Tibial nerve (tissue), 3 donors: Measurements from ENCODE around the gene LAMB2.

Experiments used
- POLR2A ChIP-seq, 2 donors: fragments of 450-650 bp; IDR thresholded peaks; one replicate each; pipeline ENCODE4 v1.6.1; 2017; ENCODE audit warnings: antibody characterized with exemption in 2 of 2, mild to moderate bottlenecking in 2 of 2, moderate library complexity in 2 of 2
- TF ChIP-seq, protein P1 (sequence below), 5 experiments: fragments of 200-600 bp in 3 of 5; fragments of 450-650 bp in 2 of 5; sonication (generic) in 3 of 5; IDR thresholded peaks; one replicate each; pipeline ENCODE4 v1.5.1; 2016 to 2019; ENCODE audit warnings: antibody characterized with exemption in 5 of 5, mild to moderate bottlenecking in 3 of 5, moderate library complexity in 2 of 5

DNA sequence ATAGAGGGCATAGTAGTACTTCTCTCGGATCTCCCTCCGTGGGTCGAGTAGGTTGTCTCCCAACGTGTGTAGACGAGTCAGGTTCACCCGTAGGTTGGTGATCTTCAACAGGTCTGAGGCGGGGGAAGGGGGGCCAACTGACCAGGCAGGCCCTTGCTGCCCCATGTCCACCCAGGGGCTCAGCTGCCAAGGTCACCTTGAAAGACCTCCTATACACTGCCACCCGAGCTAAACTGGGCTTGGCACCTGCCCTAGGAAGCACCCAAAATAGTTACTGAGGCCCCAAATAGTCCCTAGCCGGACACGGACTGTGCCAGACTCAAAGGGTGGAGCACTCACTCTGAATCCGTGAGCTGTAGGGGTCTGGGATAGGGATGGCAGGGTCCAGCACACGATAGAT lies 1.8 kb downstream of the LAMB2 start:
- TF ChIP-seq, protein P1, sequence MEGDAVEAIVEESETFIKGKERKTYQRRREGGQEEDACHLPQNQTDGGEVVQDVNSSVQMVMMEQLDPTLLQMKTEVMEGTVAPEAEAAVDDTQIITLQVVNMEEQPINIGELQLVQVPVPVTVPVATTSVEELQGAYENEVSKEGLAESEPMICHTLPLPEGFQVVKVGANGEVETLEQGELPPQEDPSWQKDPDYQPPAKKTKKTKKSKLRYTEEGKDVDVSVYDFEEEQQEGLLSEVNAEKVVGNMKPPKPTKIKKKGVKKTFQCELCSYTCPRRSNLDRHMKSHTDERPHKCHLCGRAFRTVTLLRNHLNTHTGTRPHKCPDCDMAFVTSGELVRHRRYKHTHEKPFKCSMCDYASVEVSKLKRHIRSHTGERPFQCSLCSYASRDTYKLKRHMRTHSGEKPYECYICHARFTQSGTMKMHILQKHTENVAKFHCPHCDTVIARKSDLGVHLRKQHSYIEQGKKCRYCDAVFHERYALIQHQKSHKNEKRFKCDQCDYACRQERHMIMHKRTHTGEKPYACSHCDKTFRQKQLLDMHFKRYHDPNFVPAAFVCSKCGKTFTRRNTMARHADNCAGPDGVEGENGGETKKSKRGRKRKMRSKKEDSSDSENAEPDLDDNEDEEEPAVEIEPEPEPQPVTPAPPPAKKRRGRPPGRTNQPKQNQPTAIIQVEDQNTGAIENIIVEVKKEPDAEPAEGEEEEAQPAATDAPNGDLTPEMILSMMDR (IDR thresholded peaks at IDR 0.05) = no peak
- no peak for TF ChIP-seq POLR2A (IDR thresholded peaks at IDR 0.05)
